Measurements from ENCODE around the gene SIGLEC11.

DNA sequence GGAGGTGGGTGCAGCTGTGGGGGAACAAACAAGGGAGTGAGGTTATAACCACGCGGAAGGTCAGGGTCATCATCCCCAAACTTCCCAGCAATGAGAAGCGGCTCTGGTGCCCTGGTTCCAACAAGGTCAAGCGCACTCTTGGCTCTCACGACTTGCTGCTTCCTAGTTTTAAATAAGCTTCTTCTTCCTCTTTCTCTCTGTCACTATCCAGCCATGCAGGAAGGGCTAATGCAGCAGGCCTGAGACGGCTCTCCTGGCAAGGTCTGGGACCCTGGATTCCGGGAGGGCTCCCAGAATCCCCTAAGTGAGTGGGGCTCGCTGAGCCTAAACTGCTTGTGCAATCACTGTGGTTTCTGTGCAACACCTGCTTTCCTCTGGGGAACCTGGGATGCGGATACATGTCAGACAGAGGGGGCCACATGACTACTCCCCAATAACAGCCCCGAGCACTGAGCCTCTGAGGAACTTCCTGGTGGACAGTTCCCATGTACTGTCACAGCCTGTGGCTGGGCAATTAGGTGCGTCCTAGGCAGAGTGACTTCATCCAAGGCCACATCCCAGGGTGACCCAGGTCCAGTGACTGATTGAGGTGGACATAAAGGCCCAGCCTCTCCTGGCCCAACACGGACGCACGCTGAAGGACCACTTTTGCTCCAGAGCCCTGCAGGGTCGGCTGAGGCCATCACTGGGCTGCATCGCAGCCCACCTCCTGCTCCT is 40.0 kb upstream of the SIGLEC11 start:
- no peak for TF ChIP-seq GATA2 (IDR thresholded peaks at IDR 0.05; ENCODE audit: low read depth, low read length)
- no peak for TF ChIP-seq GATA3 (IDR thresholded peaks at IDR 0.05; ENCODE audit: low read depth, low read length)
